ENCODE results near the gene LGR4. TPM values are rescaled to one million over a fixed set of nuclear protein-coding genes. Genes with fewer than 3 reads are reported as not detected.

LGR4 gene
- total RNA-seq, 1 donor from 2014 or later, result 13.0 TPM

DNA sequence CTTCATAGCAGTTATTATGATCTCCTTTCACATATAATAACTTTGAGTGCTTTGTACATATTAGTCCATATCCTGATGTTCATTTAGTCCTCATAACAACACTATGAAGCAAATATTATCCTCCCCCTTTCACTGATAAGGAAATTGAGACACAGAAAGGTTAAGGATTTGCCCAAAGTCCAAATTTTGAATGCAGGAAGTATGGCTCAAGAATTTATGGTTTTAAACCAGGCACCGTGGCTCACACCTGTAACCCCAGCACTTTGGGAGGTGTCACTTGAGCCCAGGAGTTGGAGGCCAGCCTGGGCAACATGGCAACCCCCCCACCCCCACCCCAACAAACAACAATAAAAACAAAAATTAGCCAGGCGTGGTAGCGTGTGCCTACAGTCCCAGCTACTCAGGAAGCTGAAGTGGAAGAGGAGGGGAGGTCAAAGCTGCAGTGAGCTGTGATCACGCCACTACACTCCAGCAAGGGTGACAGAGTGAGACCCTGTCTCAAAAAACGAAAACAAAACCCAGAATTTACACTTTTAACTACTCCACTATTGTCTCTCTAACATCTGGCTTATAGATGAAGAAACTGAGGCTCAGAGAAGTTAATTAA lies 118.1 kb downstream of the LGR4 start:
- Histone ChIP-seq H3K27me3 (ENCODE audit: low read depth) (no peaks in the 10 kb centered on the region), H3K4me3 (no peak overlapping the region), H3K4me1 (peaks cover 14% of the 10 kb centered on the region), H3K36me3 (no peaks in the 10 kb centered on the region), H3K9me3 (replicated peaks) (no peaks in the 10 kb centered on the region), H3K27ac (replicated peaks) (no peak overlapping the region)
- TF ChIP-seq, protein P1, sequence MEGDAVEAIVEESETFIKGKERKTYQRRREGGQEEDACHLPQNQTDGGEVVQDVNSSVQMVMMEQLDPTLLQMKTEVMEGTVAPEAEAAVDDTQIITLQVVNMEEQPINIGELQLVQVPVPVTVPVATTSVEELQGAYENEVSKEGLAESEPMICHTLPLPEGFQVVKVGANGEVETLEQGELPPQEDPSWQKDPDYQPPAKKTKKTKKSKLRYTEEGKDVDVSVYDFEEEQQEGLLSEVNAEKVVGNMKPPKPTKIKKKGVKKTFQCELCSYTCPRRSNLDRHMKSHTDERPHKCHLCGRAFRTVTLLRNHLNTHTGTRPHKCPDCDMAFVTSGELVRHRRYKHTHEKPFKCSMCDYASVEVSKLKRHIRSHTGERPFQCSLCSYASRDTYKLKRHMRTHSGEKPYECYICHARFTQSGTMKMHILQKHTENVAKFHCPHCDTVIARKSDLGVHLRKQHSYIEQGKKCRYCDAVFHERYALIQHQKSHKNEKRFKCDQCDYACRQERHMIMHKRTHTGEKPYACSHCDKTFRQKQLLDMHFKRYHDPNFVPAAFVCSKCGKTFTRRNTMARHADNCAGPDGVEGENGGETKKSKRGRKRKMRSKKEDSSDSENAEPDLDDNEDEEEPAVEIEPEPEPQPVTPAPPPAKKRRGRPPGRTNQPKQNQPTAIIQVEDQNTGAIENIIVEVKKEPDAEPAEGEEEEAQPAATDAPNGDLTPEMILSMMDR (IDR thresholded peaks at IDR 0.05; ENCODE audit: borderline replicate concordance), result no peak
- DNase-seq, result no peak
- intact Hi-C loops (cut with micrococcal nuclease), result no loop called here

DNA sequence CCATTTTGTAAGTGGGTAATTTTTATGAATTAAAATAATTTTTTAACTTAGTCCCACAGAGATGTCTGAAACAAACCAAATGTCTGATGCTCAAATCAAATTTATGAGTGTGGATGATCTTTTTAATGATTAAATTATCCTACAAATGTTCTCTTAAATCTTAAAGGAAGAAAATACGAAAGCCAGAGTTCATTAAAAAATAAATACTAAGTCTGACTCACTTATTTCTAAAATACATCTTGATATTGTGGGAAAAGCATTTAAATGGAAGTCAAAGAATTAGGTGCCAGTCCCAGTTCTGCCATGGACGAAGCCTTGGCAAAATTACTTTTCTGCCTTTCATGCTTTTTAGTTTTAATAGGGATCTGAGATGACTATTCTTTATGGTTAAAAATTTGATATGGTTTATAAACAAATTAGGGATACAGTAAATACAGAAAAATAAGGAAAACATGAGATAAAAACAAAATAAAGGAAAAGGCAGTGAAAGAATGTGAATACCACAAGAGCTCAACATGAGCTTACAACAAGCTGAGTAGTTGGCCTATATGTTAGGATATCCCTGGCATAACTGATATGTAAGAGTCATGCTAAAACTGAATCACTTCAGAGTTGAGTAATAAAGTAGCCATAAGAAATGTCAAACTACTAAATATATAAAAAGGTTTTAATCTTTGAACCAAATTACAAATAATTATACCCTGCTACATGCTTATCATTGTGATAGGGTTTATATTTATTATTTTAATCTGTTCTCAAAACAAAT lies 118.8 kb downstream of the LGR4 start:
- Histone ChIP-seq H3K36me3 (no peaks in the 10 kb centered on the region), H3K27me3 (ENCODE audit: low read depth) (no peaks in the 10 kb centered on the region), H3K4me1 (peaks cover 14% of the 10 kb centered on the region), H3K4me3 (no peak overlapping the region), H3K9me3 (replicated peaks) (no peaks in the 10 kb centered on the region), H3K27ac (replicated peaks) (no peak overlapping the region)
- intact Hi-C loops (cut with micrococcal nuclease), result no loop called here
- no peak for DNase-seq
- TF ChIP-seq, protein P1 (IDR thresholded peaks at IDR 0.05; ENCODE audit: borderline replicate concordance), result no peak

DNA sequence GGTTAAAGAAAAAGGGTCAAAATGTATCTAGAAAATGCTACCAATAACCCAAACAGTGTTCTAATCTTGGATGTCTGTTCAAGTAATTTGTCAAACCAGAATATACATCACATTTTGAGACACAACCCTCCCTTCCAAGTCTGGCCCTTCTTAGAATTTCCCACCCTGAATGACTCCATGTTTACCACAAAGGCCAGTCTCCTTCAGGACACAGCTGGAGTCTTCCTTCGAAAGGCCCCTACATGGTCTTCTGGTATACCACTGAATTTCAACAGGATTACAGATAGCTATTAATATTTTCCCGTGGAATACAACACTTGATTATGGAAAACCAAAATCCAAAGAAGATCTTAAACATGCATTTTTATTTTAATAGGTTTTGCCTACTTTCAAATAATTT lies 119.8 kb downstream of the LGR4 start:
- H3K4me1 ChIP-seq, result peaks cover 23% of the 10 kb centered on the region
- no peaks in the 10 kb centered on the region for H3K36me3 ChIP-seq
- H3K27ac ChIP-seq (replicated peaks), result no peak overlapping the region
- H3K4me3 ChIP-seq, result no peak overlapping the region
- H3K9me3 ChIP-seq (replicated peaks), result no peaks in the 10 kb centered on the region
- no peaks in the 10 kb centered on the region for H3K27me3 ChIP-seq (ENCODE audit: low read depth)
- intact Hi-C loops (cut with micrococcal nuclease), result no loop called here
- TF ChIP-seq, protein P1 (IDR thresholded peaks at IDR 0.05; ENCODE audit: borderline replicate concordance), result no peak
- no peak for DNase-seq

DNA sequence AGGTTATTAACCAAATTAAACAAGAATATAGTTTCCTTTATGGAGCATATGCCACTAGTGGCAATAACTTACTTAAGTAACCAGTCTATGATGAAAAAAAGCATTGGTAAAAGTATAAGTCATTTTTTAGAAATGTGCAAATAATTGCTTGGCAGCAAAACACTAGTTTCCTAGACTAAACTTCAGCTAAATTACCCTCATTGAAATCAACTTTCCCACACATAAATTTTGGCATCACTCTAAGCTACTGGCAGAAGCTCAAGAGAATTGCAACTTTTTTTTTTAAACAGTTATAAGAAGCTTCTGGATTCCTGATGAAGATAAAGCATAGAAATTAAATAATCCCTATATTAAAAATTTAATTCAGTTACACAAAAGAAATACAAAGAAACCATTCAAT lies 122.1 kb downstream of the LGR4 start:
- intact Hi-C loops (cut with micrococcal nuclease), result no loop called here
- Histone ChIP-seq H3K4me1 (peaks cover 21% of the 10 kb centered on the region), H3K27me3 (ENCODE audit: low read depth) (no peaks in the 10 kb centered on the region), H3K4me3 (no peak overlapping the region), H3K36me3 (no peaks in the 10 kb centered on the region), H3K27ac (replicated peaks) (no peak overlapping the region), H3K9me3 (replicated peaks) (no peaks in the 10 kb centered on the region)
- TF ChIP-seq, protein P1 (IDR thresholded peaks at IDR 0.05; ENCODE audit: borderline replicate concordance), result no peak
- no peak for DNase-seq

DNA sequence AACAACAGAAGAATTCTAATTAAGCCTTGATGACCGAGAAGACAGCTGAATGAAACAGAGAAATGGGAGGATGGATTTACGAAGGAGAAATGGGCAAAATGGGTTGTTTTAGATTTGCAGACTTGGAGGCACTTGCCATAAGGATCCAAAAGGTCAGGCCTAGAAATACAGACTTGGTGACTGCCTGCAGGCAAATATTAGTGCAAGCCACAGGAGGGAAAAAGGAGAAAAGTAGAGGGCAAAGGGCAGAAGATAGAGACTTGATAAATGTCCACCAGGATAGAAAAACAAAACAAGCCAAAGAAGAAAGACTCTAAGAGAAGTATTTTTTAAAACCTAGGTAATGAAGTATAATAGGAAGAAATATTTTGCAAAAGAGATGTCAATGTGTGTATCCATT lies 122.7 kb downstream of the LGR4 start:
- Histone ChIP-seq H3K36me3 (no peaks in the 10 kb centered on the region), H3K27me3 (ENCODE audit: low read depth) (no peaks in the 10 kb centered on the region), H3K4me1 (peaks cover 21% of the 10 kb centered on the region), H3K27ac (replicated peaks) (no peak overlapping the region), H3K4me3 (no peak overlapping the region), H3K9me3 (replicated peaks) (no peaks in the 10 kb centered on the region)
- DNase-seq, result no peak
- intact Hi-C loops (cut with micrococcal nuclease), result no loop called here
- TF ChIP-seq, protein P1 (IDR thresholded peaks at IDR 0.05; ENCODE audit: borderline replicate concordance), result no peak
